NOMO-1 treated with dmso at 0.1 percent for 144 hours (cell line): ENCODE data around the gene RNASE12.
"Not testable (repeated sequence)": the region's sequence is repeated elsewhere in the genome, so short reads cannot be mapped to it uniquely, and the experiment has no call there.

ENCODE experiments used
- DNase-seq: peaks from one replicate; lab custom pipeline; 2025; ENCODE audit not compliant: unreplicated experiment; lab: John Stamatoyannopoulos, UW

The RNASE12 gene

DNA sequence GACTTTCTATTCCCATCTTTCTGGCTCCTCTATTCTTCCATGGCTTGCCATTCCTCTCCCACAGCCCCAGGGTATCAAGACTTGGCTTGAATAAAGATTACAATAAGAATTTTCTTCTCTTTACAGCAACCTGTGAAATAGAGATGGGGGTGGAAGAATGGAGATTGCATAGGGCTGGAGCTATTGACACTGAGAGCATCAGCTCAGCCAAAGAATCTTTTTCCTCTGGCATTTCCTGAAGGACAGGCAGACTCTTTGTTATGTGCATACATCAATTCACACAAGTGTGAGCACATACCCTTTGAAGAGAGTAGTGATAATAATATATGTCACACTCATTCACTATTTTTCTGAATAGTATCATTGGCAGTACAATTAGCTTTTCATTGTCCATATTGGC is 8.0 kb downstream of the RNASE12 start:
- DNase-seq, result no peak

GRCh38 chr14:20580242-20580641 is 10.9 kb downstream of the RNASE12 start:
- DNase-seq, result no peak

DNA sequence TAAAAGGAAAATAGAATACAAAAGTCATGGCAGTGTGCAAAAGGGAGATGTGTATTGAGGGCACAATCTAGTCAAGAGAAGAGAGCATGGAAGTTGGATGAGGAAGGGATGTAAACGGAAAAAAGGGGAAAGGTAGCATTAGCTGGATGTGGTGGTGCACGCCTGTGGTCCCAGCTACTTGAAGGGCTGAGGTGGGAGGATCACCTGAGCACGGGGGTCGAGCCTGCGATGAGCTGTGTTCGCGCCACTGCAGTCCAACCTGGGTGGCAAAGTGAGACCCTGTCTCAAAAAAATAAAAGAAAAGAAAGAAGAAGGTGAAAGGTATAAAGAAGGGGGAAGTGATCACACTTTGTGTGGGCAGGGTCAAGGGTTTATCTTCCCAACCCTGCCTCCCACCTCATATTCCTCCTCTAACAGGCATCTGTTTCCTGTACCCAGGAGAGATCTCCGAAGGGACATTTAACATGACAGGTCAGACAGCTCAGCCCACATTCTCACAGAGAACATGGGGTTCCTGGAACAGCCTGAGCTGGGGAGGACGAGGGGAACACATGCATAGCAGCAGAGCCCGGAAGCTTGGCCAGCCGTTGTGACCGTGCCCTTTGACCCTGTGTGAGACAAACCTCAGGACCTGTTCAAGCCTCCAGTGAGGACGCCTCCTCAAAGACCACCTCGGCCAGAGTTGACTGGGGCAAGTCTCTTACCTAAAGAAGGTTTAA is 12.2 kb downstream of the RNASE12 start:
- no peak for DNase-seq

DNA sequence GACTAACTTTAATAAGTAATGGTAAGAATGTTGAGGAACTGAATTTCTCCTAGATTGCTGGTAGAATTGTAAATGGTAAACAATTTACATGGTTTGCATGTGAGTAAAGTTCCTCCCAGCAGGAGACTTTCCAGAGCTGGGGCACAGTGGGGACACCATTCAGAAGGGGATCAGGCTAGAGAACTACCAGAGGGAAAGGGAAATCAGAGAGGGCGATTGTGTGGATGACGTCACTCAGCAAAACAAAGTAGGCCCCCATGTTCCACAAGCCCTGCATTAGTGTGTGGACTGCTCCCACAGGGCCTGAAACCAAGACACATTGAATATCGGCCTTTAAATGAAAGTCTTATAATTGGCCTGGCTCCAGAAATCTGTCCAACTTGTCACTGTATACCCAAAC is 12.9 kb downstream of the RNASE12 start:
- DNase-seq, result no peak

GRCh38 chr14:20572382-20572990 is 18.7 kb downstream of the RNASE12 start:
- not testable (repeated sequence) for DNase-seq

GRCh38 chr14:20570720-20571119 is 20.5 kb downstream of the RNASE12 start:
- DNase-seq, result peak; percentile 5

GRCh38 chr14:20569865-20570264 is 21.3 kb downstream of the RNASE12 start:
- not testable (repeated sequence) for DNase-seq

DNA sequence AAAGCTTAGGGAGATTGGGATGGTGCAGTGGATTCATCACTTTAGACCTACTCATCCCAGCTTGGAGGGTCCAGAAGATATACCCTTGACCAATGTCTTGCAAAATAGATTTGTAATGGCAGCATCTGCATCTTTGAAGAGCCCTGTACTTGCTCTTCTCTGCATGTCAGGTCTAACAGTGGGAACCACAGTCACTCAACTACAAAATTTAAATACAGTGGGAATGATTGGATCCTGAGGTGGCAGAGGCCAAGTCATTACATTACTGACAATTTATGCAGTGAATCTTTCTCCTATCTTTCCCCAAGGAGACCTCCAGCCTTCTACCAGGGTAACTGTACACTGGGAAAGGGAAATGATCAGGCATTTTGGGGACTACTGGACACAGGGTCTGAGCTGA is 22.1 kb downstream of the RNASE12 start:
- DNase-seq, result no peak

DNA sequence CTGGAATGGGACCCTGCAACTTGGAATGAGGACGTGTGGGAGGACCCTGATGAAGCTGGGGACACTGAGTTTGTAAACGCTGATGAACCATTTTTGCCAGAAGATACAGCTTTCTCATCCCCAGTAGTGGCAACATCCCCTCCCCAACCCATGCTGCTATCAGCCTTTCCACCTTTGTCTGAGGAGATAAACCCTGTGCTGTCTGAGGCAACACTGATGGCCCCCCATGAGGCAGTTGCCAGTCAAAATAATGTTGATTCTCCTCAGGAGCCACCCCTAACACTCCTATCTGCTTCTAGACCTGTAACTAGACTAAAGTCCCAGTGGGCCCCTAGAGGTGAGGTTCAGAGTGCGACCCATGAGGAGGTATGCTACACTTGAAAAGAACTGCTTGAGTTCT is 22.8 kb downstream of the RNASE12 start:
- DNase-seq, result no peak

GRCh38 chr14:20567199-20567598 is 24.0 kb downstream of the RNASE12 start:
- DNase-seq, result not testable (repeated sequence)

- no peak for DNase-seq
Observed at GRCh38 chr14:20564501-20564997, 26.6 kb downstream of the RNASE12 start.

DNA sequence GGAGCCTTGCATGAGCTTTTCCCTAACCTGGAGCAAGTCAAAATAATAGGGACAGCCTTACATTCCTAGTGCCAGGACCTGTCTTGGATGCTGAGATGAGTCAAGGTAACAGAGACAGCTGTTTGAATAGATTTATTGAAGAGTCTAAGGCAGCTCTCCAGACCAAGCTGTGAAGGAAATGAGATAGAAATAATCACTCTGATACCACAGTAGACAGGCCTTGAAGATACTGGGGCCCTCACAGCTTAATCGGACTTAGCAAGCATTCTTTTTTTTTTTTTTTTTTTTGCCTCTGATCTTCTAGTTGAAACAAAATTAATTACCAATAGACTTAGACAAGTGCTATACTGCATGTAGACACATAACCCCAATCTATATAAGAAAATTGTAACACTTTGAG is 27.2 kb downstream of the RNASE12 start:
- DNase-seq, result no peak

DNA sequence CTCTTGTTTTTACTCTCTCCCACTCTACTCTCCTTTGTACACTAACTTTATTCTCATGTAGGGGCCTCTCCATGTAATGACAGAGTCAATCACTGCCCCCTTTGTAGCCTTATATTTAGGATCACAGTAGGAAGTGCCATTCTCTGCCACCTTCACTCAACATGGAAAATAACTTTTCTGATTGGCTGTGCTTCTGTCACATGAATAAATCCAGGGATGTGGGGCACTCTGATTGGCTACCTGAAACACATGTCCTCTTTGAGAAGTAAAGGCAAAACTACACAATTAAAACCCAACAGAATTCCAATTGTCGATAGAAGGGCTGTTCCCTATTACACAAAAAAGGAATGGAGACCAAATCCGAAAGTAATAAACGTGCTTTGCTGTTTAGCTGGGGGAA is 30.2 kb downstream of the RNASE12 start, which contains the start of gene RNASE9:
TSS of gene RNASE9 (minus strand) at position 87 of the 400 bp plus-strand sequence.
- no peak for DNase-seq

GRCh38 chr14:20559461-20559904 is 31.7 kb downstream of the RNASE12 start:
- no peak for DNase-seq

DNA sequence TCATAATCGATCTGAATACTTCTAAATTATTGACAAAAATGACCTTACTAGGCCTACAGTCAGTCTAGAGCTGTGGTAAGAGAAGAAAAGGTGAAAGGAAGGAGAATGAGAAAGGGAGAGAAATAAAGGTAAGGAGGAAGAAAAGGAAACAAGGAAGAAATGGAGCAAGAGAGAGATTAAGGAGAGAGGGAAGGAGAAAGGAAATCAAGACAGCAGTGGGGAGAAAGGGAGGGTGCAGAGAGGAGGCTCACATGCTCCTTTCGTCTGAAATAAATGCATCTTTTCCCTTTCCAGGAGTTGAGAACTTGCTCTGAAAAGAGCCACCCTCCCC is 34.0 kb downstream of the RNASE12 start:
- no peak for DNase-seq

DNA sequence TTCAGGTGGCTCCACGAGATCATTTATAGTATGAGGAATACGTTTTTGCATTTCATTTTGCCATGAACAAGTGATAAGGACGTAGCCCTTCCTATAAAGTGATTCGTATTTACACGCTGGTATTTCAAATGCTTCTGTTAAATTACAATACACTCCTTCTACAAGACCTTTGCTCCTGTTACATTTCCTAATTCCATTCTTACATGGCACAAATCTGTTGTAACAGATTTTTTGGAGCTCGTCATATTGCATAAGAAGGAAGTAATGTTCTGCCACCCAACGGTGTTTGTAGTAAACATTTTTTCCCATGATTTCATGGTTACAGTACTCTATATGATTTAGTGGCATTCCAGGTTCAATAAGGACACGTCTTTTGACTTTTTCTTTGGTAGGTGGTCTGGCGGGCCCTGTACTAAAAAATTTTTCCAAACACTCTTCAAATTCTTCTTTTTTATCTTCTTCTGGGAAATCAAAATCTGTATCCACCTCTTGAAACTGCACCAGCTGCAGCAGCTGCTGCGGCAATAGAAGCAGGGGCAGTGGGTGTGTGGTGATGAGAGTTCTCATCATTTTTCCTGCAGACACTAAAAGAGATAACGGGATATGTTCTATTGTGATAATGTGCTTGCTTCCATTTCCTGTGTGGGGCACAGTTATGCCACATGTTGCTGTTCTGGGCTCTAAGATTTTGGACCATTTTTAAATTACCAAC is 34.5 kb downstream of the RNASE12 start:
- DNase-seq, result peak; percentile 20

DNA sequence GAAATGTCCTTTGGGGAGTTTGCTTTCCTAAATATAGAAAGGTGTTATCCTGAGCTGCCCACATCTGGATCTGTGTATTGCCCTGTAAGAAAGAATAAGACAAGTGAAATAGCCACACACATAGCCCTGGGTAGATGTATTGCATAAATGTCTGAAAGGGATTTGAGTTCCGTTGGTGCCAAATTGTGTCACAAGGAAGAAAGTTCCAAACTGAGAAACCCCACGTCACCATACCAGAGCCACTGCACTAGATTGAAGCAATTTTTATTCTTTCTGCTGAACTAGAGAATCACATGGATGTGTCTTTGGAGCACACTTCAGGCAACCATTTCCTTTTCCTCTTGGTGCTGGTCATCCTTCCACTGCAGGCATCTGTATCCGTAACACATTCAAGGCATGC is 35.3 kb downstream of the RNASE12 start:
- no peak for DNase-seq

DNA sequence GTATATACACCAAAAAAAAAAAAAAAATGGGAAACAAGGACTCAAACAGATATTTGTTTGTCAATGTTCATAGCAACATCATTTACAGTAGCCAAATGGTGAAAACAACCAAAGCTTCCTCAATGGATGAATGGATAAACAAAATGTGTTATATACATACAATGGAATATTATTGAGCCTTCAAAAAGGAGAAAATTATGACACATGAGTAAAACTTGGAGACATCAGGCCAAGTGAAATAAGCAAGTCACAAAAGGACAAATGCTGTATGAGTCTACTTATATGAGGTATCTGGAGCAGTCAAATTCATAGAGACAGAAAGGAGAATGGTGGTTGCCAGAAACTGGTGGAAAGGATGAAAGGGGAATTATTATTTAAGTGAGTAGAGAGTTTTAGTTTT is 38.2 kb downstream of the RNASE12 start:
- no peak for DNase-seq

DNA sequence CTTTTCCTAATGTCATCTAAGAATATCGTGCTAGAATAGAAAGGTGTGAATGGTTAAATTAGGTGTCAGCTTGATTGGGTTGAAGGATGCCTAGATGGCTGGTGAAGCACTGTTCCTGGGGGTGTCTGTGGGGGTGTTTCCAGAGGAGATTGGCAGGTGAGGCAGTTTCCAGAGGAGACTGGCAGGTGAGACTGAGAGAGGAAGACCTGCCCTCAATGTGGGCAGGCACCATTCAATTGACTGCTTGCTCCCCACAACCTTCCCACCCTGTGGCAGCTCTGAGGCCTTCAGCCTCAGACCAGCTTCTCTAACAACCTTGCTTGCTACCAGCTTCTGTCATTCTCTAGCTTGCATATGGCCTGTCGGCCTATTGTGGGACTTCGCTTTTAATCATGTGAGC is 39.6 kb downstream of the RNASE12 start:
- DNase-seq, result no peak

DNA sequence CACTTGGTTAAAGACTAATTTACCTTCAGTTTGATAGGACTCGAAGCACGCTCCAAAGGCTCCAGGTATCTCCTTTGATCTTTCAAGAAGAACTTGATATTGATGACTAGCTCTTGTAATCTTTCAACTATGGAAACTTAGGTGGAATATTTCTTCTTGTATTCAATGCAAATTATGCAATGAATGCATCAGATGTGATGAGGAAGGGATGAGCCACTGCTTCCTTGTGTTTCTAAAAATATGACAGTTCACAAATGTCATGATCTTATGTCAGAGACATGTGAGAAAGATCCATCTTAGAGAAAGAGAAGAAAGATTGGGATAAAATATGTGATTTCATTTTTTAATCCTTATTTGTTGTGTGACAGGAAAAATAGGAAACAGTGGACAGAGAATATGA is 40.2 kb downstream of the RNASE12 start:
- no peak for DNase-seq

DNA sequence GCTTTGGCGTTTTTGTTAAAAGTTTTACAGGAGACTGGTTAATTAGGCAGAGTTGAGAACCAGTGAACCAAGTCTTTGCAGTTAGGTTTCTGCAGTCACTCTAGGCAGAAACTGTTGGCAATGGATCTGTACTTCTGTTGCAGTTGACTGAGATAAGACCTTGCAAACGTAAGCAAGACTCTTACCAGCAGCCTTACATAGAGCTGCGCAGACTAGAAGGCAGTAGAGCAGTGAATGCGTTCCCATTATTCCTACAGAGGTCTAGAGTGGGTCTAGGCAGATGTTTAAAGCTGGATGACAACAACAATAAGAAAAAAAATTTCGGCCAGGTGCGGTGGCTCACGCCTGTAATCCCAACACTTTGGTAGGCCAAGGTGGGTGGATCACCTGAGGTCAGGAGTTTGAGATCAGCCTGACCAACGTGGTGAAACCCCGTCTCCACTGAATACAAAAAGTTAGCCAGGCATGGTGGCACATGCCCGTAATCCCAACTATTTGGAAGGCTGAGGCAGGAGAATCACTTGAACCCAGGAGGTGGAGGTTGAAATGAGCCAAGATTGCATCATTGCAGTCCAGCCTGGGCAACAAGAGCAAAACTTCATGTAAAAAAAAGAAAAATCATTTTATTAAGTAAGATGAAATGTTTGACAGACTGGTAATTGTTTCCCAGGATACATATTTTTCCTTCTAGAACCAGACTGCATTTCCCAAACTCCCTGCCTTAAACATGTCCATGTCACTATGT is 42.6 kb downstream of the RNASE12 start:
- no peak for DNase-seq
